A549 (cell line): Measurements from ENCODE around the gene CDC14B.

ENCODE experiments used
- CTCF ChIP-seq: fragments of >200 bp; sonication (Bioruptor Twin); formaldehyde crosslinking; IDR thresholded peaks from 3 replicates; pipeline ENCODE4 v1.5.1; 2016
- EP300 ChIP-seq, 2 experiments: fragments of >200 bp; sonication (Bioruptor Twin); formaldehyde crosslinking; IDR thresholded peaks; 2 replicates in 1 of 2; 3 replicates in 1 of 2; pipeline ENCODE4 v1.6.1; 2016 to 2017
- ESRRA ChIP-seq: fragments of 150-350 bp; IDR thresholded peaks from 2 replicates; pipeline ENCODE4 v1.6.1; 2014; ENCODE audit warnings: mild to moderate bottlenecking, low read length, borderline replicate concordance
- HDAC2 ChIP-seq: fragments of 200-600 bp; sonication (generic); IDR thresholded peaks from 2 replicates; pipeline ENCODE4 v1.6.1; 2016
- HMGXB4 ChIP-seq: fragments of 250-450 bp; sonication (Bioruptor Pico); IDR thresholded peaks from 2 replicates; pipeline ENCODE4 v1.5.0; 2021; ENCODE audit warnings: mild to moderate bottlenecking, moderate library complexity, borderline replicate concordance
- JUN ChIP-seq, 2 experiments: fragments of >200 bp; sonication (Bioruptor Twin); formaldehyde crosslinking; IDR thresholded peaks; 2 replicates in 1 of 2; 3 replicates in 1 of 2; pipeline ENCODE4 v1.6.1; 2016 to 2017
- MAFK ChIP-seq: fragments of 450-650 bp; IDR thresholded peaks from 2 replicates; pipeline ENCODE4 v1.6.1; 2014; ENCODE audit not compliant: partially characterized antibody
- NFE2L2 ChIP-seq: fragments of 150-350 bp; conservative IDR thresholded peaks from 2 replicates; pipeline ENCODE4 v1.6.1; 2014; ENCODE audit warnings: low read length
- POLR2AphosphoS2 ChIP-seq: conservative IDR thresholded peaks from 2 replicates; pipeline ENCODE4 v1.6.1; 2012; ENCODE audit warnings: low read length, improper control_type of control experiment, inconsistent platforms
- REST ChIP-seq: fragments of 200-600 bp; sonication (generic); IDR thresholded peaks from 2 replicates; pipeline ENCODE4 v1.6.1; 2016; ENCODE audit warnings: antibody characterized with exemption, mild to moderate bottlenecking, moderate library complexity
- ZC3H11A ChIP-seq: fragments of 450-650 bp; IDR thresholded peaks from 2 replicates; pipeline ENCODE4 v1.6.1; 2014; ENCODE audit warnings: antibody characterized with exemption, mild to moderate bottlenecking
- TF ChIP-seq, protein P1 (sequence below): IDR thresholded peaks from 2 replicates; pipeline ENCODE4 v1.6.1; 2012

GRCh38 chr9:96611302-96611701 is 8.3 kb downstream of the CDC14B start:
- TF ChIP-seq REST (no peak), ESRRA (no peak), EP300 (IDR thresholded peaks at IDR 0.05) (no peak), CTCF (no peak), HDAC2 (no peak), JUN (IDR thresholded peaks at IDR 0.05) (no peak), ZC3H11A (no peak), NFE2L2 (no peak), HMGXB4 (CRISPR knock-in tag) (no peak), MAFK (no peak), POLR2AphosphoS2 (no peak)
- TF ChIP-seq, protein P1, sequence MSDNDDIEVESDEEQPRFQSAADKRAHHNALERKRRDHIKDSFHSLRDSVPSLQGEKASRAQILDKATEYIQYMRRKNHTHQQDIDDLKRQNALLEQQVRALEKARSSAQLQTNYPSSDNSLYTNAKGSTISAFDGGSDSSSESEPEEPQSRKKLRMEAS, result no peak
